GM21576 (cell line): ENCODE measurements around the gene RGS7.
"Not testable (repeated sequence)": the region's sequence is repeated elsewhere in the genome, so short reads cannot be mapped to it uniquely, and the experiment has no call there.

Source experiments
- ATAC-seq: cut with Tn5 transposase; IDR thresholded peaks from one replicate; pipeline ENCODE4 v1.9.1; 2021; ENCODE audit warnings: mild to moderate bottlenecking, moderate library complexity; ENCODE audit not compliant: unreplicated experiment

Gene RGS7

DNA sequence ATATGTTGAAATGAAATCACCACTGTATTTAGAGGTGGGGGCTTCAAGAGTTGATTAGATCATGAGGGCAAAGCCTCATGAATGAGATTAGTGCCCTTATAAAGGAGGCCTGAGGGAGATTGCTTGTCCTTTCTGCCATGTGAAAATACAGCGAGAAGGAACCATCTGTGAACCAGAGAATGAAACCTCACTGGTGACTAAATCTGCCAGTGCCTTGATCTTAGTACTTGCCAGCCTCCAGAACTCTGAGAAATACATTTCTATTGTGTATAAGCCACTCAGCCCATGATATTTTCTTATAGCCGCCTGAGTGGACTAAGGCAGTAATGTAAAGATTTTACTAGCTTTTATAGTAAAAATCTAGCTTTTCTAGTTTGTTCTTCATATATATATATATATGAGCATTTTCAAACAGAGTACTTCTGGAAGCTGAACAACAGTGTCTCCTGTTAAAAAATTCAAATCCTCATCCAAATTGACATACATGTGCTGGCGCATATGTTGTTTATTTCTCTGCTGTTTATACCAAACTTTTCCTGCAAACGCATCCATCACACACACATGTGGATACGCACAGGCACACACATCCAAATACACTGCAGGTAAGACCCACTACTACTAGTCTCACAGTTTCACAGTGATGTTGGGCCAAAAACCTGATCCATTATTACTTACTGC, 213.1 kb downstream of the RGS7 start:
- no peak for ATAC-seq

GRCh38 chr1:241142493-241142892, 214.5 kb downstream of the RGS7 start:
- no peak for ATAC-seq

DNA sequence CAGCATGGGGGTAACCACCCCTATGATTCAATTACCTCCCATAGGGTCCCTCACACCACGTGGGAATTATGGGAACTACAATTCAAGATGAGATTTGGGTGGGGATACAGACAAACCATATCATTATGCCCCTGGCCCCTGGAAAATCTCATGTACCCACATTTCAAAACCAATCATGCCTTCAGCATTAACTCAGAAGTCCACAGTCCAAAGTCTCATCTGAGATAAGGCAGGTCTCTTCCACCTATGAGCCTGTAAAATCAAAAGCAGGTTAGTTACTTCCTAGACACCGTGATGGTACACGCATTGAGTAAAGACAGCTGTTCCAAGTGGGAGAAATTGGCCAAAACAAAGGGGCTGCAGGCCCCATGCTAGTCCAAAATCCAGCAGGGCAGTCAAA, 215.4 kb downstream of the RGS7 start:
- ATAC-seq = not testable (repeated sequence)

DNA sequence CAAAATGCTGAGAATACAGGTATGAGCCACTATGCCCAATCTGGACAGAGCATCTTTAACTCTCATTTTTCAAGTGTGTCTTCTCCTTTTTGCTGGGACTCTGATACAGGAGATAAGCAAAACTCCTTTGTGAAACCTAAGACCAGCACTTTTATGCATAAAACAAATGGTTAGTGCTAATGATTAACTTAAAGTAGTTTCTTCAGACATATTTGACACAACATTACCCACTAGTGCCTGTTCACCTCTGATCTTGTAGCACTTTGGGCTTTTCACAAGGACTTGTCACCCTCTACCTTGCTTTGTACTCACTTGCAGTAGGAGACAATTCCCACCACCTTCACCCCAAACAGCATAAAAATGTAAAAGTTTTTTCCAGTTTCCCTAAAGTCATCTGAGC, 216.3 kb downstream of the RGS7 start:
- ATAC-seq = no peak

DNA sequence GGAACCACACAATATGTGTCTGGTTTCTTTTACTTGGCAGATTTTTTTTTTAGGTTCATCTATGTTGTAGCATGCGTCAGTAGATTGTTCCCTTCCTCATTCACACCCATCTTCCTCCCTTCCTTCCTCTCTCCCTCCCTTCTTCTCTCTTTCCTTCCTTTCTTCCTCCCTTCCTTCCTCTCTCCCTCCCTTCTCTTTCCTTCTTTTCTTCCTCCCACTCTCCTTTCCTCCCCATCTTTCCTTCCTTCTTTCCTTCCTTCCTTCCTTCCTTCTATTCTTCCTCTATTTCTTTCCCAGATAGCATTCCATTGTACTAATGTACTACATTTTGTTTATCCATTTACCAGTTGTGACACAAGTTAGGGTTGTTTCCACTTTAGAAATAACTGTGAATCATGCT, 218.0 kb downstream of the RGS7 start:
- no peak for ATAC-seq

DNA sequence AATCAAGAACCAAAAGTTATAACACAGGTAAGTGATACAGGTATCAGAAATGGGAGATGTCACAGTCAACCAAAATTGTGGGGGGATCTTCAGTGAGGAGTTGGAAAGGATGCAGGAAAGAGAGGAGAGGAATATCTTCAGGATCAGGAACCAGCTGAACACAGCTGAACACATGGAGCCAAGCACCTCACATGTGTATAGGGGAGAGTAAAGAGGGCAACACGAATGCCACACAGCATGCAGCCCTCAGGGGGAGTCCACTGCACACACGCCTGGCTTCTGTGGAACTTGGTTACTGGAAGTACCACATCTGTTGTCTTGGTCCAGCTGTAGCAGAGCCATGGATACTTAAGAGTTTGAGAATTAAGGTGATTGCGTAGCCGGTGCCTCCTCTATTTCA, 218.8 kb downstream of the RGS7 start:
- ATAC-seq = no peak

GRCh38 chr1:241136389-241136788, 220.6 kb downstream of the RGS7 start:
- no peak for ATAC-seq

GRCh38 chr1:241131636-241132194, 225.3 kb downstream of the RGS7 start:
- ATAC-seq = no peak

DNA sequence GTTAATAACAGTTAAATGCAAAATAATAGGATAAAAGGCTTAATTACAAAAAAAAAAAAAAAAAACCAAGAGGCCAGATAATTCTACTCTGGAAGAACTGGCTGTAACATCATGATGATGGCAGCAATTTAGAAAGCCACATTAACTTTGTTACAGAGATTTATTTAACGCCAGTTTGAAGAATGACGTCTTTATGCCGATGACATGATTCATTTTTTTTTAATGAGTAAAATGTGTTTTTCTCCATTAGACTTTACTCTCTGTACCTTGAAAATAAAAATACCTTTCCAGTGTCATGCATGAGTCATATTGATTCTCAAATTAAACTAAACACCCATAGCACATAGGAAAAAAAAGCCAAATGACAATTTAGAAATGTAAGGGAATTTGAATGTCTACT, 226.1 kb downstream of the RGS7 start:
- ATAC-seq = no peak

GRCh38 chr1:241129207-241129960, 227.6 kb downstream of the RGS7 start:
- ATAC-seq = no peak

GRCh38 chr1:241125286-241125685, 231.7 kb downstream of the RGS7 start:
- ATAC-seq = no peak

DNA sequence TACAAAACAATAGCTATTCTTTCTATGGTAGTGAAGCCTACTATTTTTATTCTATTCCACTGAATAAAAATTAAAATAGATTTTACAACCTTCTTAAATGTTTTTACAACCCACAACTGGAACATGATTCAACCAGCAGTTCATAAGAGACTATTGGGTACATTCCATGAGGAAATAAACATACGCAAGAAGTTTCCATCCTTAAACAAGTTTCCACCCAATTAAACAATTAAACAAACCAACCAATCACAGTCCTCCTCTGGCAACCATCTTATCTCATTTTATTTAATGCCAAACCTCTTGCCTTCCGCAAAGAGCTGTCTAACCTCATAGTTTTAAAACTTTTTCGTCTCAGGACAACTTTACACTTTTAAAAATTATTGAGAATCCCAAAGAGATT, 239.0 kb downstream of the RGS7 start:
- ATAC-seq = no peak

DNA sequence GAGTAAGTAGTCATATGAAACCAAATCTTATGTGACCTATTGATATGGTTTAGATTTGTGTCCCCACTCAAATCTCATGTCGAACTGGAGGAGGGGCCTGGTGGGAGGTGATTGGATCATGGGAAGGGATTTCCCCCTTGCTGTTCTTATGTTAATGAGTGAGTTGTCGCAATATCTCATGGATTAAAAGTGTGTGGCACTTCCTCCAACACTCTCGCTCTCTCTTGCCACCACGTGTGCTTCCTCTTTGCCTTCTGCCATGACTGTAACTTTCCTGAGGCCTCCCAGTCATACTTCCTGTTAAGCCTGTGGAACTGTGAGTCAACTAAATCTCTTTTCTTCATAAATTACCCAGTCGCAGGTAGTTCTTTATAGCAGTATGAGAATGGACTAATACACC, 241.2 kb downstream of the RGS7 start:
- ATAC-seq = no peak

DNA sequence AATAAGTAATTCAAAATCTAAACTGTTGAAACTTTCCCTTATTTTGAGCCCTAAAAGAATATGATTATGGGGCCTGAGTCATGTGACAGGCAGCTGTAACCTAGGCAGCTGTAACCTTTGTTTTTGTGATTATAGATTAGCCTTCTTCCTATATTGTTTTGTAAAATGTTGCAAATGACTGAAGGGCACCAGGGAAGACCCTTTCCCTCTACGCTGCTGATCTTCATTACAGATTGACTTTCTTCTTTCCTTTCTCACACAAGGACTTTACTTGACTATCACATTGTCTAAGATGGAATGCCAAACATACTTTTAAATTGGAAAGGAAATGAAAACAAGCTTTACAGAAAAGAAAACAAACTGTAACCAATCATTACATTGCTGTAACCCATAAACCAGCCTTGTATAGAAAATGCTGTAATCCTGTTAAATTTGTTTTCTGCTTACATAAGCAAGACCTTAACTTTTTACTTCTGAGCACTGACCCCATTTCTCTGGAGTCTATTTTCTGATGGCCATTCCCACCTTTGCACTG, 242.2 kb downstream of the RGS7 start:
- ATAC-seq = no peak

DNA sequence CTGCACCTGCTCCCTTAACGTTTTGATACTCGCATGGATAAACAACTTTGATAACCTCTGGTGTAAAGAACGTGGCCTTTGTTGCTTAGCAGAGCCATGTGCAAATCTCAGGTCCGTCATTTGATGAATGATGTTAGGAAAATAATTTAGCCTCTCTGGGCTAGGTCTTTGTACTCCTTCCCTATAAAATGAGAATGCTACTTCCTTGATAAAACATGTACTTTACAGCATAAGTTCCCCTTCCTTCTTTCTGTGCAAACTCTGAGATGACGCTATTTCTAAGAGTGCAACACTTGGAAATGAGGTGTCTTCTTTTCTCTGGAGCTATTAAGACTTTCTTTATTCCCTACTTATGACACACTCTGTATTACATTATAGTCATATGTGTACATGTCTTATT, 243.4 kb downstream of the RGS7 start:
- no peak for ATAC-seq

DNA sequence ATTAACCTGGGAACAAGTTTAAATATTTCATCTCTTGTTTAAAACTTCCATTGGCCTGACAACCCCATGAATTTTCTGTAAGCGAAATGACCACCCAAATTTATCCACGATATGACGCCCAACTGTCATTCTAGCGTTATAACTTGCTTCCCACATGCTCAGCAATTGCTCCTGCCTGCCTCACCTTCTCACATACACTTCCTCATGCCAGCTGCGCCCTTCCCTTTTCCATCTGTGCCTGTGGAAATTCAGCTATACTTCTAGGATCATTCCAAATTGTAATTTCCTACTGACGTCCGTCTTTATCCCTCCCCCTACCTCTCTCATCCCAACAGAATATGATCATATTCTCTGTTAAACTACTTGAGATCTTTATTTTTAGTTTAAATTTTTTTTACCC, 248.0 kb downstream of the RGS7 start:
- ATAC-seq = no peak

DNA sequence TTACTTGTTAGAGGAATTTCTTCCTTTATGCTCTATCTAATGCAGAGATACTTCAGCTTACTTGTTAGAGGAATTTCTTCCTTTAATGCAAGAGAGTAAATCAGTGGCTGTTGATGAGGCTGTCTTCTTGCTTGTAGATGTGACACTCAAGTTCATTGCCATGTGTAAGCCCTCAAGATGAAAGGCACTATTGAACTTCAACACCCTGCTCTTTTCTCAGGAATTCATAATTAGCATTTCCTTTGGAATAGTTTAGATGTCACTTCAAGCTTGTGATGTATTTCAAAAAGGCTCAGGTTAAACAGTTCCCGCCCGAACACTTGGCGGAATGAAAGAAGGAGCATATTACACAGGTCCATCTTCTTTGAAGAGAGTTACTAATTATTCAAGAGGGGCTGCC, 251.9 kb downstream of the RGS7 start:
- no peak for ATAC-seq

GRCh38 chr1:241102664-241103063, 254.3 kb downstream of the RGS7 start:
- ATAC-seq = no peak

- no peak for ATAC-seq
Measured at GRCh38 chr1:241101622-241102021, 255.4 kb downstream of the RGS7 start.

DNA sequence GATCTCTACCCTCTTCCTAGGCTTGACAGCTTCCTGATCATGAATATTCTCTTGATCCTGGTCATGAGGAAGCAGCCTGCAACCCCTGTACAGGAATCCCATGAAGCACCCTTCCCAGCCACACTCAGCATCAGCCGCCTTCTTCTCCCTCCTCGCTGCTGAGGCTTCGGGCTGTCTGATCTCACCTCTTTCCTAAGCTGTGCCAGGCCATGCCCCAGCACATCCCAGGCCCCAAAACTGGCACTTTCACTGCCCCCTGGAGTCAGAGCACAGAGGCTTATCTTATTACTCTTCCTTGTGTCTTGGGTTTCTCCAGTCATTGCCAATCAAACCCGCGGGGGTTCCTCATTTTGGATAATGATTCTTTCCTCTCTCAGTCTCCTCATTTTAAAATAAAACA, 259.5 kb downstream of the RGS7 start:
- no peak for ATAC-seq

DNA sequence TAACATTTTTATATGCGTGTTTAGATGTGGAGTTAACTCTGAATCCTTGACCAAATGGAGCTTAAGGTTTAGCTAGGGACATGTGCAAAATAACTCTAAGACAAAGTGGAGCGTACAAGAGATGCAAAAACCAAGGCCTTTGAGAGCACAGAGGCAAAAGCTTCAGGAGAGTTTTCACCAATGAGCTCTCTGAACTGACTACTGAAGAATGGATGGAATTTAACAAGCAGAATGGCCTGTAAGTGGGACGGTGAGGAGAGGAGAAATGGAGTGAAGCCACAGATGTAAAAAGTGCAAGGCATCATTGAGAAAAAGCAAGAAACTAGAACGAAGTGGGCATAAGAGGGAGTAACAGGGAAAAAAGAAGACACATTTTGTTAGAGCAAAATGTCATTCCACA, 260.0 kb downstream of the RGS7 start:
- ATAC-seq = no peak

GRCh38 chr1:241095847-241096246, 261.2 kb downstream of the RGS7 start:
- no peak for ATAC-seq
